GM19324 (cell line): Measurements from ENCODE around the gene SUGCT.

Experiments used
- ATAC-seq: cut with Tn5 transposase; IDR thresholded peaks from one replicate; pipeline ENCODE4 v1.9.1; 2021; ENCODE audit warnings: mild to moderate bottlenecking, moderate library complexity; ENCODE audit not compliant: unreplicated experiment, low FRiP score

The SUGCT gene

GRCh38 chr7:40746841-40747556 lies 612.2 kb downstream of the SUGCT start:
- no peak for ATAC-seq

DNA sequence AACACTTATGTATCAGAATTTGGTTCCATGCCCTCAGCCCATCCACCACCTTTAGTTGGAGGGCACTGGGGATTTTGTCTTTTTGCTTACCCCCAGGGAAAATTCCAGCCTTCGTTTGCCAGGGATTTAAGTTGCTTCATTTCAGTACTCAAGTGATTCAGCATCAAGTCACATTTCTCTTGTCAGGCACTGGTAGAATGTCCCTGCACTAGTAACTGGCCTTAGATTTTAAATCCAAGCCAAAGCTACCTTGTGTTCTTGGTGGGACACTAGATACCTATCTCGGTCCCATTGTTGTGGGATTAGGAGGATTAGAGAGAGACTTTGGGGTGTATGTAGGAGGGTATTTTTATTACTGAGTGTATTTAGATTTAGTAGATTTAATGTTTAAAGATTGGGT lies 613.1 kb downstream of the SUGCT start:
- ATAC-seq, result no peak

- ATAC-seq, result no peak
Observed at GRCh38 chr7:40749877-40750276, 615.1 kb downstream of the SUGCT start.

GRCh38 chr7:40753455-40753854 lies 618.6 kb downstream of the SUGCT start:
- ATAC-seq, result no peak

DNA sequence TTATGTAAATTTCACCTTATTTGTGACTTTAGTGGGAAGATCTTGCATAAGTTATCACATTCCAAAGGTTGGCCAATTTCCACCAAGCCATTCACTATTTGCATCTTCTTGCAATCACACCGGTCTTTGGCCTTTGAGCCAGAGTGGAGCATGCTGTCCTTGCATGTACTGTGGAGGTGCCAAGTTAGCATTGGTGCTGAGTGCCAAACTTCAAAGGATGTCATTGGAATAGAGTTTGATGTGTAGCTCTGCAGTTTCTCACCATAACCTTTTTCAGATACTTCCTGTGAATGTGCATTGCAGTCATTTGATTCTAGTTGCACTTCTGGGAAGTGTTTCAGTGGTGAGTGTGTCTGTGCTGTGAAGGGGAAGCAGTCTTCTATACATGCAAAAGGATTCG lies 620.6 kb downstream of the SUGCT start:
- no peak for ATAC-seq

DNA sequence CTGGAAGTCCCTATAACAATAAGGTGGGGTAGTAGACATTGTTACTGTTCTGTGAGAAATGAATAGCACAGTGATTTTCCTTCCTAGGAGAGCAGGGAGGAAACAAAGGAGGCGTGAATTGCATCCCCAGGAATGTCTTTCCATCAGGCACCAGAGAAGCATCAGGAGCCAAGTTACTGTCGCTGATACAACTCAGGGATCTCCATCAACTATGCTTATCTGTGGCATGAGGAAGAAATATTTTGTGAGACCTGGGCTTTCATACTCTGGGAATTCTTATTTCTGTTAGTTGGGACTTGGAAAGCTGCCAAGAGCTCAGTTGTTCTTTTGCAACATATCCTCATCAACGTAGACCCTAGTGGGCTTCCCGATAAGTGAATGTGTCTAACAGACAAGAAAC lies 622.3 kb downstream of the SUGCT start:
- no peak for ATAC-seq

DNA sequence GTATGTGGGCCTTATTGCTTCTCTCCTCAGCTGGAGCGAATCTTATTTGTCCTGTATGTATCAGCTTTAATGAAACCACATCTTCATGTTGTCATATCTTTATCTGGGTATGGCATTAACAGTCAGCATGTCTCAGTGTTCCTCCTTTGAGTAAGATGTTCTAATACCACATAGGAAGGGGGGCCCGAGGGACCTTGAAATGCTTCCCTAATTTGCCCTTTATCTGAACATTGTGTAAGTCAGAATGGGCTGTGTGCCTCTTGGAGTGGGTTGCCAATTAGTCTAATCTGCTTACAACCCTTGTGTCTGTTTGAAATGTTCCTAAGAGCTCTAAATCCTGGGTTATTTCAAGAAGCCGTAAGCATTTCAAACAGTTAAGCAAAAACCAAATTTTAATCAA lies 623.8 kb downstream of the SUGCT start:
- ATAC-seq, result no peak

GRCh38 chr7:40760293-40760964 lies 625.6 kb downstream of the SUGCT start:
- no peak for ATAC-seq

- no peak for ATAC-seq
Observed at GRCh38 chr7:40760987-40761386, 626.2 kb downstream of the SUGCT start.

DNA sequence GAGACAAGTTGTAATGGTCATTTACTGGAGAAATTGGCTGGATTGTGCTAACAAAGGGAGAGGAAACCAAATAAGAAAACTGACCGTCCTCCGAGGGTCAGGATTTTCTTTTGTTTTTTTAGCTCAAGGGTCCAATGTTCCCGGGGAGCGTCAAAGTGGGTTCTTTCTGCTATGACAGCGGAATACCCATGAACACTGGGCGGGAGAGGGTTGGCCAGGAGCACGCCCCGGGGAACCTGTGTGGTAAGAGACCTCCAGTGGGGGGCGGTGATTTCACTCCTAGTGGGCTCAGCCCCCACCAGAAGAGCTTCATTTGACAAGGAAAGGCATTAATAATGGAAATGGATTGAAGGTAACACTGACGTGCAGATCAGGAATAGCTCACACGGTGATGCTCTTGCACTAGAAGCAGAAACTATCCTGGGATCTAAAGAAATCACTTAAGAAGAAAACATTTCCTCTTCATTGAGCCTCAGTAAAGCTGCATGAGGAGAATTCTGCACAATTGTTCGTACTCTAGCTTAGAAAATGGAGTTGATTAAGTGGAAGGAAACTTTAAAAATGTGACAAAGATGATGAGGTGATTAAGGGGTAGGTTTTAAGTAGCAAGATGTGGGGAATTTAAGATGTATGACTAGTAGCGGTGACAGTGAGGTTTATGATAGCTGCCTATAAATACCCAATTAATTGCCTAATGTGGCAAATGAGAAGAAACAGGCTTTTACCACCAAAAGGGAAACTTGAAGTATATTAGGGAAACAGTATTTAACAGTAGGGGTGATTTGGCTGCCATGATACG lies 627.2 kb downstream of the SUGCT start:
- no peak for ATAC-seq

DNA sequence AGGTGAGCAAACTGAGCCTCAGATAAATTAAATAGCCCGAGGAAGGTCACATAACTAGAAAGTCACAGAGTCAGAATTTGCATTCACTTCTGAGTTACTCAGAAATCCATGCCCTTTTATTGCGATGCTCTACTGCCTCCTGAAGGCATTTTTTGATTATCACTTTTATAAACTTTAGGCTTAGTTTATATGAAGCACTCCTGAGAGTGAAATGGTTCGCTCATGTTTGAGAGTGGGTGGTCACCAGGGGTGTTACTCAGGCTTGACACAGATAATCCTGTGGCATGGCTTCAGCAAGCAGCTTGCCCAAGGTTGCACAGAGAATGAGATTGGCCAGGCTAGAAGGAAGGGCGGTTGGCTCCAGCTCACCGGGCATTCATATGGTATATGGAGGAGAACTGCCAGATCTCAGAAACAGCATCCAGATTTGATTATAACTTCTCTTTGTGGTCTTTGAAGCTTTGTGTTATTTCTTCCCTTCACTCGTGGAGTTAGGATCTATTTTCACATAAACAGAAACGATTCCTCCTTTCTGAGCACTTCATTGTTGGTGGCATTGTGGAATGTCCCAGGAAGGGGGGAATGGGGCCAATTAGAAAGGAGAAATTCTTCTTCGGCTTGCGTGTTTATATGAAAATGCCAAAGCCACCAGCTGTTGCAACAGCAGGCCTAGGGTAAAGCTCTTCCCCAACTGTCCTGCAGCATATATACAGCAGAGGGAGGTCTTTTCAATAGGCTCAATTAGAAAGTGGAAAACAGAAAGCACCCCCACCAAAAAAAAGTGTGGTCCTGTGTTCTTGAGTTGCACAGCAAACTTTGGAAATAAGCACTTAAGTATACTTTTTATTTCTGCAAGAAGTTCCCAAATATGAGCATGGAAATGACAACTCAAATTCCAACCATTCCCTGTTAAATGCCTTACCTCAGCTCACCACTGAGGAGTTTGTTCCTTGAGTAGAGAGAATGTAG lies 628.8 kb downstream of the SUGCT start:
- ATAC-seq, result no peak

DNA sequence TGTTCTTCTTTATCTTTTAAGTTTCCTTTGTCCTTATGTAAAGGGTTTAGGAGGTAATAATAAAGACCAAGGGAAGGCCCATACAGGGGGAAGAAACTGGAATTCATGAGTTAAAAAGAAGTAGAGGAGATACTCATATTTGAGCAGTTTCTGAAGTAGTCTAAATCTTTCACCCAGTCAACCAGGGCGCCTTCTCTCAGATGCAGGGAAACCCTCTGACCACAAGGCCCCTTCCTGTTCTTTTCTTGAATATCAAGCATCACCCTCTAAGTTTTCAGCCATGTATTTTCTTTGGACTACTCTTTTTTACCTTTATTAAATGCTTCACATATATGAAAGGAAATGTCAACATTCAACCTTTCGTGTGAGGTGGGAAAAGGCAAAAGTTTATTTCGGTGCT lies 630.8 kb downstream of the SUGCT start:
- no peak for ATAC-seq

GRCh38 chr7:40772096-40772495 lies 637.3 kb downstream of the SUGCT start:
- no peak for ATAC-seq

- no peak for ATAC-seq
Observed at GRCh38 chr7:40773656-40774055, 638.9 kb downstream of the SUGCT start.

DNA sequence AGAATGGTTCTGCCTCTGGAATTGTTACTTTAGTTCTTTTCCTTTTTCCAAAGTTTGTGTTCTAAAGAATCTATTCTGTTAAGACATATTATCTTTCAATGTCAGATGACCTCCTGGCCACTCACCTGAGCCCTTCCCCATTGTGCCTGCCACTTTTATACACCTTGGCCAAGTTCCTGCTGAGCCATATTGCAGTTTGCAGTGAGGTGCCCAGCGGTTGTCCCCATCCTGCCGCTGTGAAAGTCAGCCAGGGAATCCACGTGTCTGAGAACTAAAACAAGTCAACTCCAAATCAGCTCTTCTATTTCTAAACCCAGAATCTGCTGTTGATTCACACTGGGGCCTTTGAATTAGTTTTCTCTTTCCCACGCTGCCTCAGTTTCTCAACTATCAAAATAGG lies 641.1 kb downstream of the SUGCT start:
- no peak for ATAC-seq

- no peak for ATAC-seq
Observed at GRCh38 chr7:40777730-40778312, 643.0 kb downstream of the SUGCT start.

- no peak for ATAC-seq
Observed at GRCh38 chr7:40780460-40780859, 645.7 kb downstream of the SUGCT start.

- ATAC-seq, result no peak
Observed at GRCh38 chr7:40782836-40783235, 648.0 kb downstream of the SUGCT start.

DNA sequence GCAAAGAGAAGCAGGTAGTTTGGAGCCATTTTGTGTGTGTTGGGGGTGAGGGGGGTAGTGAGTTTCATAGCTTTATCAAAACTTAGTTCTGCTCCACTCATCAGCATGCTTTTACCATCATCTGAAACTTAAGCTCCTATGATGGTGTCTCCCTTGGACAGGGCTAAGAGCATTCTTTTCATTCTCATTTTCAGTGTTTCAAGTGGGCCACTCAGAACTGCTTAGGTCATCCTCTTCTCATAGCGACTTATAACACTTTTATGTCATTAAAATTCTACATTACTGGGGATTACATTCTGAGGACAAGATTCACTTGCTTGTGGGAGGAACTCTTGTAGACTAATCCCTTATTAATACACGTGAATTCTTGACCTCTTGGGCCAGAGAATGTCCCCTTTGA lies 649.4 kb downstream of the SUGCT start:
- ATAC-seq, result no peak

- ATAC-seq, result no peak
Observed at GRCh38 chr7:40786909-40787308, 652.1 kb downstream of the SUGCT start.
